Activated B cell treated with CpG ODN at 0.5 μM for 24 hours (primary cell): ENCODE measurements around the gene RCSD1. TPM values are rescaled to one million over a fixed set of nuclear protein-coding genes. Genes with fewer than 3 reads are reported as not detected.

Experiments
- ATAC-seq: fragments of 200-7000 bp; cut with Tn5 transposase; one replicate; pipeline ENCODE4 v1.10.0; 2021; ENCODE audit warnings: low read depth, mild to moderate bottlenecking, moderate library complexity
- CTCF ChIA-PET: fragments of 350-600 bp; sonication (Branson Sonifier 250); formaldehyde crosslinking; loops from one replicate; lab custom pipeline; 2021; ENCODE audit warnings: antibody characterized with exemption; lab: Charles Lee
- POLR2A ChIA-PET: fragments of 350-600 bp; sonication (Branson Sonifier 250); formaldehyde crosslinking; loops from one replicate; lab custom pipeline; 2021; ENCODE audit warnings: antibody characterized with exemption; lab: Charles Lee
- DNase-seq: peaks from one replicate; pipeline ENCODE4 v3.0.0; 2022
- H3K27ac Mint-ChIP-seq: one replicate; pipeline ENCODE4 v1.8.0; 2020; ENCODE audit warnings: mixed read lengths
- H3K27me3 Mint-ChIP-seq: one replicate; pipeline ENCODE4 v1.8.0; 2021; ENCODE audit warnings: mixed read lengths
- H3K36me3 Mint-ChIP-seq: one replicate; pipeline ENCODE4 v1.8.0; 2021; ENCODE audit warnings: low read depth, mixed read lengths
- H3K4me1 Mint-ChIP-seq: one replicate; pipeline ENCODE4 v1.8.0; 2021; ENCODE audit warnings: mixed read lengths
- H3K4me3 Mint-ChIP-seq: one replicate; pipeline ENCODE4 v1.8.0; 2020; ENCODE audit warnings: mild to moderate bottlenecking, mixed read lengths
- H3K9me3 Mint-ChIP-seq: one replicate; pipeline ENCODE4 v1.8.0; 2020; ENCODE audit warnings: mixed read lengths
- intact Hi-C: fragments of 100-400 bp; cut with micrococcal nuclease; formaldehyde crosslinking; loops from one replicate; pipeline ENCODE4 v1.15.1; 2024
- total RNA-seq: library from RNA; stranded (reverse); gene quantifications from 2 replicates; pipeline ENCODE4 v1.2.3, GENCODE V29; 2022
- TF ChIP-seq, protein P1 (sequence below): fragments of 200-600 bp; IDR thresholded peaks from one replicate; pipeline ENCODE4 v1.8.0; 2022; ENCODE audit warnings: antibody characterized with exemption, mild to moderate bottlenecking

The RCSD1 gene
- total RNA-seq, 1 donor from 2014 or later: 185 TPM

DNA sequence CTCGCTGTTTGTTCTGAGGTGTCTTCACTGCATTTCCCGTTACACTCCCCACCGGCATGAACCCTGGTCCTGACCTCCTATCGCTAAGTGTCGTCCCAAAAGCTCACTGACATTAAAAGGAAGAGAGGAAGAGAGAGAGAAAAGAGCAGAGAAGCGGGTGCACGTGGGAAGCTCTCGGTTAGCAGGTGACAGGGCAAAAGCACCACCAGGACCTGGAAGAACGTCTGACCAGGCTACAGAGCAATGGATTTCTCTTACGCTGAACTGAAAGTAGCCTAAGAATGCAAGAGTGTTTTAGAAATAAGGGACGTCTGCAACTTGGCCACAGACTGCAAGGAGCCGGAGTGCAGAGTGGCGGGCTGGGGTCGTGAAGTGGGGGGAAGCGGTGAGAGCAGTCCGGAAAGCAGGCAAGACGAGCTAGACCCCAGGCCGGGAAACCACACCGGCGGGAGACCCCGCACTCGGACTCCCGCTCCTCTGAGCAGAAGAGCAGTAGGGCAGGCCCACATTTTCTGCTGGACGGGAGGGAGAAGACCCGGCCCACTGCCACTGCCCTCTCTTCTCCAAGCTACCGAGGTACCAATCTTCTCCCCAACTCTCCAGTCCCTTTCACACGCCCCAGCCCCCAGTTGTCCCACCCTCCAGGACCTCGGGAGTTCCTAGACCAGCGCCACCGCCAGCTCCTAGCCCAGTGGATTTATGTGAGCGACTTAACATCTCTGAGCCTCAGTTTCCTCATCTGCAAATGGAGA, 83.5 kb downstream of the RCSD1 start:
- peaks cover 12% of the 10 kb centered on the region for H3K36me3 Mint-ChIP-seq
- H3K27ac Mint-ChIP-seq: peak overlapping the region; percentile 71
- ATAC-seq: no peak
- peaks cover 7% of the 10 kb centered on the region for H3K27me3 Mint-ChIP-seq
- H3K4me3 Mint-ChIP-seq: peak overlapping the region; percentile 85
- DNase-seq: no peak
- H3K4me1 Mint-ChIP-seq: peaks cover 69% of the 10 kb centered on the region
- ChIA-PET POLR2A (interaction anchor here (0.6 to 2.2 kb wide), 9 partner anchors 8 to 493 kb away, joined by 3 to 12 read pairs (median 5); partner anchors contain the start of genes MPZL1 and POU2F1), CTCF (interaction anchor here (1.8 to 5.3 kb wide), 2 partner anchors 25 to 40 kb away, joined by 12 to 17 read pairs; no protein-coding TSS in a partner anchor)
- no peaks in the 10 kb centered on the region for H3K9me3 Mint-ChIP-seq
- TF ChIP-seq, protein P1, sequence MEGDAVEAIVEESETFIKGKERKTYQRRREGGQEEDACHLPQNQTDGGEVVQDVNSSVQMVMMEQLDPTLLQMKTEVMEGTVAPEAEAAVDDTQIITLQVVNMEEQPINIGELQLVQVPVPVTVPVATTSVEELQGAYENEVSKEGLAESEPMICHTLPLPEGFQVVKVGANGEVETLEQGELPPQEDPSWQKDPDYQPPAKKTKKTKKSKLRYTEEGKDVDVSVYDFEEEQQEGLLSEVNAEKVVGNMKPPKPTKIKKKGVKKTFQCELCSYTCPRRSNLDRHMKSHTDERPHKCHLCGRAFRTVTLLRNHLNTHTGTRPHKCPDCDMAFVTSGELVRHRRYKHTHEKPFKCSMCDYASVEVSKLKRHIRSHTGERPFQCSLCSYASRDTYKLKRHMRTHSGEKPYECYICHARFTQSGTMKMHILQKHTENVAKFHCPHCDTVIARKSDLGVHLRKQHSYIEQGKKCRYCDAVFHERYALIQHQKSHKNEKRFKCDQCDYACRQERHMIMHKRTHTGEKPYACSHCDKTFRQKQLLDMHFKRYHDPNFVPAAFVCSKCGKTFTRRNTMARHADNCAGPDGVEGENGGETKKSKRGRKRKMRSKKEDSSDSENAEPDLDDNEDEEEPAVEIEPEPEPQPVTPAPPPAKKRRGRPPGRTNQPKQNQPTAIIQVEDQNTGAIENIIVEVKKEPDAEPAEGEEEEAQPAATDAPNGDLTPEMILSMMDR: no peak
- intact Hi-C loops: loop anchor here (1.0 to 10.0 kb wide), 6 partner anchors 9 to 1981 kb away; partner anchors contain the start of genes POU2F1 and TIPRL

DNA sequence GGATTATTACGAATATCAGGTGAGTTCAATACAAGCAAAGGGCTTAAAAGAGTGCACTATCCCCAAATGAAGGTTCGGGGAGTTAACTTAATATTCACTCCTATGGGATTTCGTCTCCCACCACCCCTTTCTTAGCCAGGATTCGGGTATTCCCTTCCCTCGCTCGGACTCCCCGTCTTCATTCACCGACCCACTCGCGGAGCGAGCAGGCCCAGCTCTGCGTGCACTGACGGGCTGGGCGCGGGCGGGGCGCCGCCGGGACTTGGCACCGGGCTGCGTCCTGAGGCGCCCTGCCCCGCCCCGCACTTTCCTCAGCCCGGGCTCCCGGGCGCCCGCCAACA, 84.0 kb downstream of the RCSD1 start:
- peak overlapping the region; percentile 98 for H3K27ac Mint-ChIP-seq
- peak overlapping the region; percentile 85 for H3K4me3 Mint-ChIP-seq
- TF ChIP-seq, protein P1: no peak
- intact Hi-C loops: loop anchor here (1.0 to 10.0 kb wide), 6 partner anchors 8 to 1981 kb away; partner anchors contain the start of genes POU2F1 and TIPRL
- CTCF ChIA-PET: interaction anchor here (1.0 to 5.3 kb wide), 5 partner anchors 26 to 368 kb away, joined by 3 to 25 read pairs (median 12); no protein-coding TSS in a partner anchor
- POLR2A ChIA-PET: interaction anchor here (0.6 to 2.8 kb wide), 13 partner anchors 8 to 494 kb away, joined by 3 to 21 read pairs (median 4); partner anchors contain the start of genes DCAF6, MPC2, MPZL1 and POU2F1
- no peak for DNase-seq
- ATAC-seq: peak; percentile 56
- H3K9me3 Mint-ChIP-seq: no peaks in the 10 kb centered on the region
- H3K4me1 Mint-ChIP-seq: peaks cover 68% of the 10 kb centered on the region
- peaks cover 7% of the 10 kb centered on the region for H3K27me3 Mint-ChIP-seq
- peaks cover 12% of the 10 kb centered on the region for H3K36me3 Mint-ChIP-seq

DNA sequence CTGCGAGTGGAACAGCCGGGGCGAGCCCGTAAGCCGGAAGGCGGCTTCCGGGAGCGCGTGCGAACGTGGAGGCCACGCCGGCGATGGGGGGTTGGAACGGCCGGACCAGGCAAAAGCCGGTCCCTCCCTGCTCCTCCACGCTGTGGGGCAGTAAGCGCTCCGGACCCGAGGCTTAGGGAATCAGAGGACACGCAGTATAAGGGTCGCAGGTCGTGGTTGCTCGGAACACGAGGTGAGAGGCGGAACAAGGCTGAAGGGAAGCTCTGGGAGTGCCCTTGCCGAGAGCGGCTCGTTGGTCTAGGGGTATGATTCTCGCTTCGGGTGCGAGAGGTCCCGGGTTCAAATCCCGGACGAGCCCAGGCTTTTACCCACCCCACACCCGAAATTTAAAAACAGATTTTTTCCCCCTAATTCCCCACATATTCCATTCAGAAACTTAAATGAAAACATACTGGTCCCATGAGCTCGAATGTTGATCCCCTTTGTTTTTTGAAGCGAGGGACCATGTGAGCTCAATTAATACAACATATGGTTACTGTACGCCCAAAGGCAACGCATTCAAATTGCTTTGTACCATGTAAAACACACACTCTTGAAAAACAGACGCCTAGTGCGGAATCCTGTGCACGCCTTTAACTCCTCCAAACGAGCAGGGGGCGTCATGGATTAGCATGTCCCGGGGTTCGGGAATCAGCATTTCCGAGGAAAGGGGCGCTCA, 84.6 kb downstream of the RCSD1 start:
- ATAC-seq: peak; percentile 42
- TF ChIP-seq, protein P1: no peak
- intact Hi-C loops: loop anchor here (1.0 to 10.0 kb wide), 10 partner anchors 7 to 1980 kb away; partner anchors contain the start of genes DCAF6, POU2F1 and TIPRL
- H3K36me3 Mint-ChIP-seq: peaks cover 12% of the 10 kb centered on the region
- peak; percentile 89 for DNase-seq
- ChIA-PET POLR2A (interaction anchor here (0.6 to 2.8 kb wide), 15 partner anchors 9 to 222 kb away, joined by 3 to 21 read pairs (median 4); partner anchors contain the start of genes DCAF6 and MPC2), CTCF (interaction anchor here (0.6 to 5.3 kb wide), 12 partner anchors 8 to 368 kb away, joined by 3 to 25 read pairs (median 4); no protein-coding TSS in a partner anchor)
- peak overlapping the region; percentile 85 for H3K4me3 Mint-ChIP-seq
- H3K4me1 Mint-ChIP-seq: peaks cover 68% of the 10 kb centered on the region
- H3K27me3 Mint-ChIP-seq: peaks cover 7% of the 10 kb centered on the region
- peak overlapping the region; percentile 98 for H3K27ac Mint-ChIP-seq
- no peaks in the 10 kb centered on the region for H3K9me3 Mint-ChIP-seq

DNA sequence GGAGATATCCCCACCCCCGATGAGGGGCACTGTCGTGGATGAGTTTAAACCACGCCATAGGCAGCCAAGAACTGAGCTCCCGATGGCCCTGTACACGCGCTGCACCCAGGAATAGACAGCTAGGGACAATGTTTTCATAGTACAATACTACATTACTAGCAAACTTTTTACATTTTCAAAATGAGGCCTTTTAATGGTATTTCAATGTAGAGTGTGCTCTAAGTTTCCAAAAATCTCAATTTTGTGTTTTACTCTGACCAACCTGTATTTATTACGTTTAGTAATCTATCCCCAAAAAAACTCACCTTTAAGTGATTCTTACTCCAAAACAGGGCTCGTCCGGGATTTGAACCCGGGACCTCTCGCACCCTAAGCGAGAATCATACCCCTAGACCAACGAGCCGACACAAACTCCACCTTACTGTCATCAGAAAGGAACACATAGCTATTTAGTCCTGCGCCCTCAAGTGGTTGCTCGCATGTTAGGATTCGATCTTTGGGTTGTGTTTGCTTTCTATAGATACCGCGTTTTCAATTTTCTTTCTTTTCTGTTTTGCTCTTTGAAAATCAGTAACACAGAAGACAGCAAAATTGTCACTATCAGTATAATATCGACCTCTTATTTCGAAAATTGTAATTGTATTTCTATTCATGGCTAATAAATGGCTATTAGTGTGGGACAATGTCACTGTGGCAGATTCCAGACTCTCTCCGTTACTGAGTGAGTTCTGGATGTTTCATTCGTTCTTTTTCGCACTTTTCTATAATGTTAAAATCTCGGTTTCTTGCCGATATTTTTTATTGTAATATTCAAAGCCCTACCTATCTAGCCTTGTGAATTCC, 85.3 kb downstream of the RCSD1 start:
- ChIA-PET CTCF (interaction anchor here (0.6 to 5.3 kb wide), 11 partner anchors 9 to 367 kb away, joined by 3 to 25 read pairs (median 5); no protein-coding TSS in a partner anchor), POLR2A (interaction anchor here (0.8 to 2.8 kb wide), 15 partner anchors 8 to 221 kb away, joined by 3 to 21 read pairs (median 4); partner anchors contain the start of genes DCAF6 and MPC2)
- intact Hi-C loops: loop anchor here (1.0 to 10.0 kb wide), 8 partner anchors 8 to 1979 kb away; partner anchors contain the start of genes DCAF6, POU2F1 and TIPRL
- ATAC-seq (peak; percentile 51), DNase-seq (peak; percentile 69)
- peak overlapping the region; percentile 85 for H3K4me3 Mint-ChIP-seq
- TF ChIP-seq, protein P1: peak; percentile 68
- H3K4me1 Mint-ChIP-seq: peaks cover 68% of the 10 kb centered on the region
- no peaks in the 10 kb centered on the region for H3K9me3 Mint-ChIP-seq
- H3K36me3 Mint-ChIP-seq: peaks cover 12% of the 10 kb centered on the region
- H3K27ac Mint-ChIP-seq: peak overlapping the region; percentile 98
- peaks cover 7% of the 10 kb centered on the region for H3K27me3 Mint-ChIP-seq
